GM12892 (cell line): ENCODE measurements around the gene CACNG5.

Experiments
- POLR2A ChIP-seq: IDR thresholded peaks from 2 replicates; pipeline ENCODE4 v1.6.1; 2011; ENCODE audit warnings: low read depth, low read length, control low read depth
- POLR2AphosphoS5 ChIP-seq: IDR thresholded peaks from 2 replicates; pipeline ENCODE4 v1.6.1; 2011; ENCODE audit warnings: low read depth, low read length, control low read depth
- TAF1 ChIP-seq: IDR thresholded peaks from 2 replicates; pipeline ENCODE4 v1.6.1; 2011; ENCODE audit warnings: low read depth, mild to moderate bottlenecking, control low read depth, low read length, borderline replicate concordance

DNA sequence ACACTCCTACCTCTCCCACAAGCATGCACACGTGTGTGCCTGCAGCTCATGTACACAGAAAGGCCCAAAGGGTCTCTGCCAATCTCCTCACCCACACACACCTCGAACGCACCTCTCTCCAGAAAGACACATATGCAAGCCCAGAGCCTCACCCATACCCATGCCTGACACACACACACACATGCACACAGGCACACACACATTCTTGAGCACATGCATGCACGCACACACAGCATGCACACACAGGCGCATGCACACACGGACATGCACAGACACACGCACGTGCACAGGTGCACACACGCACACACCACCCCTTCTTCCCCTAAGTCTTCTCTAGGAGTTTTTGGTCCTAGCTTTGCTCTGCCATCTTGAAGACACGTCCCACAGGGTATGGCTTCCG is 80.9 kb downstream of the CACNG5 start:
- TF ChIP-seq POLR2A (no peak), POLR2AphosphoS5 (no peak), TAF1 (no peak)
